HepG2 (cell line): ENCODE data around the gene NKRF. TPM values are rescaled to one million over a fixed set of nuclear protein-coding genes. Genes with fewer than 3 reads are reported as not detected.

Experiments
- ATAC-seq: fragments of 200-7000 bp; cut with Tn5 transposase; 3 replicates; pipeline ENCODE4 v1.9.1; 2020; ENCODE audit warnings: mild to moderate bottlenecking, moderate library complexity
- Bru-seq: library from RNA; stranded (reverse); fragments of 400-500 nt; gene quantifications from one replicate; lab custom pipeline; 2021; lab: Mats Ljungman, UMichigan
- BruChase-seq, 2 experiments: library from RNA; stranded (reverse); fragments of 400-500 nt; gene quantifications; one replicate each; lab custom pipeline; 2021; lab: Mats Ljungman, UMichigan
- BruUV-seq: library from RNA; stranded (reverse); fragments of 400-500 nt; replicated peaks from 2 replicates; lab custom pipeline; 2021; lab: Mats Ljungman, UMichigan
- CTCF ChIA-PET: fragments of 300-600 bp; formaldehyde crosslinking; extraction: SDS; loops from one replicate; lab custom pipeline; 2021; ENCODE audit warnings: low total read pairs, inconsistent platforms, low intra/inter-chr PET ratio; lab: Yijun Ruan, JAX
- POLR2A ChIA-PET: fragments of 350-600 bp; sonication (Branson Sonifier 250); formaldehyde crosslinking; loops from one replicate; lab custom pipeline; 2020; ENCODE audit warnings: antibody characterized with exemption, inconsistent platforms; lab: Yijun Ruan, JAX
- DNase-seq: peaks from one replicate; pipeline ENCODE4 v3.0.0-alpha.2; 2015; ENCODE audit warnings: low spot score
- FAIRE-seq: peaks from 3 replicates; lab custom pipeline; 2011; peaks lifted over from hg19 to GRCh38; lab: Jason Lieb, UNC
- H2AFZ ChIP-seq: one replicate; pipeline ENCODE4 v1.6.1; 2011; ENCODE audit warnings: low read length, inconsistent platforms
- H3K27ac ChIP-seq: fragments of 300-600 bp; 3 replicates; pipeline ENCODE4 v1.8.0; 2011; ENCODE audit warnings: mixed run types, mild to moderate bottlenecking, mixed read lengths, low read length, inconsistent platforms; ENCODE audit not compliant: insufficient read depth; ENCODE audit errors: extremely low read length
- H3K27me3 ChIP-seq, 2 experiments: fragments of 200-600 bp in 1 of 2; 2 replicates in 1 of 2; 3 replicates in 1 of 2; pipeline versions ENCODE4 v1.6.0 to v1.8.0; 2011; ENCODE audit warnings: low read length in 2 of 2, mild to moderate bottlenecking in 2 of 2, moderate library complexity in 2 of 2, inconsistent platforms in 1 of 2; ENCODE audit not compliant: insufficient read depth in 2 of 2, control insufficient read depth in 1 of 2
- H3K36me3 ChIP-seq, 2 experiments: fragments of 200-600 bp in 1 of 2; replicated peaks in 1 of 2; 2 replicates in 1 of 2; 3 replicates in 1 of 2; pipeline versions ENCODE4 v1.5.1 to v1.8.0; 2011; ENCODE audit warnings: low read length in 2 of 2, inconsistent platforms in 1 of 2; ENCODE audit not compliant: insufficient read depth in 2 of 2, control insufficient read depth in 1 of 2
- H3K4me1 ChIP-seq: 2 replicates; pipeline ENCODE4 v1.5.1; 2012; ENCODE audit warnings: low read length, inconsistent platforms; ENCODE audit not compliant: insufficient read depth
- H3K4me2 ChIP-seq: 2 replicates; pipeline ENCODE4 v1.6.0; 2011; ENCODE audit warnings: low read depth, low read length, inconsistent platforms
- H3K4me3 ChIP-seq, 3 experiments: fragments of 200-600 bp in 1 of 3; sonication (generic), shearing (Covaris generic) in 1 of 3; replicated peaks in 1 of 3; 2 replicates each; pipeline ENCODE4 v1.5.1; 2011 to 2016; ENCODE audit warnings: low read length in 3 of 3, inconsistent platforms in 2 of 3, low read depth in 2 of 3, mild to moderate bottlenecking in 2 of 3, control low read depth in 1 of 3, mixed read lengths in 1 of 3; ENCODE audit not compliant: insufficient read depth in 1 of 3
- H3K79me2 ChIP-seq: one replicate; pipeline ENCODE4 v1.6.1; 2011; ENCODE audit warnings: low read length, inconsistent platforms; ENCODE audit not compliant: insufficient read depth
- H3K9ac ChIP-seq: 2 replicates; pipeline ENCODE4 v1.6.0; 2011; ENCODE audit warnings: mild to moderate bottlenecking, low read depth, low read length, inconsistent platforms; ENCODE audit not compliant: insufficient read depth
- H3K9me3 ChIP-seq: 2 replicates; pipeline ENCODE4 v1.5.1; 2012; ENCODE audit warnings: mild to moderate bottlenecking, low read length
- H4K20me1 ChIP-seq: 2 replicates; pipeline ENCODE4 v1.6.0; 2011; ENCODE audit warnings: inconsistent platforms, mild to moderate bottlenecking, low read length, moderate library complexity; ENCODE audit not compliant: insufficient read depth
- CCAR2 ChIP-seq: fragments of 200-400 bp; formaldehyde crosslinking; optimal IDR thresholded peaks from 2 replicates; pipeline ENCODE3; 2018; ENCODE audit warnings: low read depth, mild to moderate bottlenecking, low read length, moderate library complexity
- DR1 ChIP-seq: sonication (generic); formaldehyde crosslinking; IDR thresholded peaks from 2 replicates; pipeline ENCODE4 v1.8.0; 2021; ENCODE audit warnings: mild to moderate bottlenecking, missing genetic modification reagents, inconsistent platforms
- ELK4 ChIP-seq: sonication (generic); formaldehyde crosslinking; IDR thresholded peaks from 2 replicates; pipeline ENCODE4 v1.9.0; 2021; ENCODE audit warnings: missing genetic modification reagents, borderline replicate concordance
- HINFP ChIP-seq: sonication (generic); formaldehyde crosslinking; IDR thresholded peaks from 2 replicates; pipeline ENCODE4 v1.4.0; 2020; ENCODE audit warnings: low read depth, mild to moderate bottlenecking, missing genetic modification reagents
- POLR2G ChIP-seq: fragments of 200-400 bp; formaldehyde crosslinking; IDR thresholded peaks from 2 replicates; pipeline ENCODE4 v1.6.1; 2018; ENCODE audit warnings: mild to moderate bottlenecking, low read depth, low read length, moderate library complexity
- RBM22 ChIP-seq: fragments of 200-400 bp; formaldehyde crosslinking; optimal IDR thresholded peaks from 2 replicates; pipeline ENCODE3; 2017; ENCODE audit warnings: mild to moderate bottlenecking, low read length, moderate library complexity
- SALL1 ChIP-seq: sonication (generic); formaldehyde crosslinking; IDR thresholded peaks from 2 replicates; pipeline ENCODE4 v1.8.0; 2022; ENCODE audit warnings: mild to moderate bottlenecking, missing genetic modification reagents
- YEATS2 ChIP-seq: sonication (generic); formaldehyde crosslinking; IDR thresholded peaks from 2 replicates; pipeline ENCODE4 v1.4.0; 2020; ENCODE audit warnings: missing genetic modification reagents, borderline replicate concordance
- ZNF263 ChIP-seq: sonication (generic); formaldehyde crosslinking; IDR thresholded peaks from 2 replicates; pipeline ENCODE4 v1.4.0; 2020; ENCODE audit warnings: missing genetic modification reagents
- WGBS: methylation state at CpG from one replicate; pipeline ENCODE4 v1.1.6; 2017; ENCODE audit warnings: low lambda C conversion rate; 5-methylcytosine and 5-hydroxymethylcytosine counted together
- in situ Hi-C: cut with HindIII; loops from 2 replicates; pipeline ENCODE4 v1.10.0; 2017; ENCODE audit warnings: low pct_unique_long_range_greater_than_20kb; ENCODE audit not compliant: extremely low pct_ligation_motif_present
- intact Hi-C: fragments of 100-400 bp; cut with micrococcal nuclease; formaldehyde crosslinking; loops from one replicate; pipeline ENCODE4 v1.10.0; 2022; ENCODE audit not compliant: unreplicated experiment
- long read RNA-seq, 2 experiments: library from RNA in 1 of 2; library from polyadenylated mRNA in 1 of 2; stranded (forward) in 1 of 2; unstranded in 1 of 2; transcript quantifications; one replicate each; pipeline ENCODE4 v2.0.0, GENCODE V29; 2019 to 2022
- polyA minus RNA-seq, 3 experiments: library from RNA; depleted of rRNA, polyadenylated mRNA; stranded (reverse); fragments of >200 nt; gene quantifications; 2 replicates each; pipeline ENCODE4 v1.2.3, GENCODE V29; 2011; ENCODE audit warnings: low replicate concordance in 1 of 3
- polyA plus RNA-seq, 8 experiments: library from polyadenylated mRNA; depleted of rRNA in 3 of 8; stranded (reverse) in 7 of 8; unstranded in 1 of 8; fragments of >200 nt; fragmentation: Illumina TruSeq in 4 of 8; extraction: Trizol in 4 of 8; gene quantifications; 2 replicates each; pipeline versions ENCODE4 v1.2.1 to v1.2.3, GENCODE V29; 2011 to 2016; ENCODE audit warnings: low read depth in 4 of 8, missing spikeins in 1 of 8, mixed read lengths in 1 of 8; ENCODE audit not compliant: insufficient read depth in 1 of 8
- total RNA-seq, 5 experiments: library from RNA; depleted of rRNA; stranded (reverse); fragments of >200 nt; fragmentation: Illumina TruSeq; extraction: Trizol; gene quantifications; 2 replicates each; pipeline ENCODE4 v1.2.3, GENCODE V29; 2016; ENCODE audit warnings: low read depth in 1 of 5

Gene NKRF
- total RNA-seq (2016; rRNA removed; fragmentation: Illumina TruSeq; extraction: Trizol) (6.0 and 12.2 TPM in 2 replicates), polyA plus RNA-seq (2011; rRNA removed) (2.9 and 3.3 TPM in 2 replicates), polyA minus RNA-seq (2011; rRNA and poly(A)+ RNA removed; ENCODE audit: low replicate concordance) (3.8 and 8.4 TPM in 2 replicates), Bru-seq, nascent RNA (percentile 77 among the genes with signal in this experiment), BruChase-seq, experiment 1, labeled RNA remaining after a 6-hour chase (percentile 71 among the genes with signal in this experiment), BruChase-seq, experiment 2, labeled RNA remaining after a 2-hour chase (percentile 81 among the genes with signal in this experiment)
- 0.51 and 0.79 TPM in 2 replicates for total RNA-seq (2016; cell fraction: cytosol; rRNA removed; fragmentation: Illumina TruSeq; extraction: Trizol; ENCODE audit: low read depth)
- 6.2 and 11.8 TPM in 2 replicates for total RNA-seq (2016; cell fraction: insoluble cytoplasmic fraction; rRNA removed; fragmentation: Illumina TruSeq; extraction: Trizol)
- 3.2 and 3.5 TPM in 2 replicates for total RNA-seq (2016; cell fraction: membrane; rRNA removed; fragmentation: Illumina TruSeq; extraction: Trizol)
- 7.9 and 9.5 TPM in 2 replicates for total RNA-seq (2016; cell fraction: nucleus; rRNA removed; fragmentation: Illumina TruSeq; extraction: Trizol)
- 1.7 and 2.7 TPM in 2 replicates for polyA plus RNA-seq (2011; cell fraction: cytosol; rRNA removed)
- polyA plus RNA-seq (2011; cell fraction: nucleus; rRNA removed) = 3.1 and 3.2 TPM in 2 replicates
- polyA plus RNA-seq (2012) = 6.7 and 8.1 TPM in 2 replicates
- polyA plus RNA-seq (2016; cell fraction: cytosol; fragmentation: Illumina TruSeq; extraction: Trizol; ENCODE audit: low read depth) = 0.48 and 0.50 TPM in 2 replicates
- polyA plus RNA-seq (2016; cell fraction: insoluble cytoplasmic fraction; fragmentation: Illumina TruSeq; extraction: Trizol; ENCODE audit: low read depth) = 10.8 and 11.1 TPM in 2 replicates
- 1.5 and 2.1 TPM in 2 replicates for polyA plus RNA-seq (2016; cell fraction: membrane; fragmentation: Illumina TruSeq; extraction: Trizol; ENCODE audit: low read depth)
- polyA plus RNA-seq (2016; cell fraction: nucleus; fragmentation: Illumina TruSeq; extraction: Trizol; ENCODE audit: insufficient read depth, low read depth) = 10.9 and 13.0 TPM in 2 replicates
- 5.5 and 6.5 TPM in 2 replicates for polyA minus RNA-seq (2011; cell fraction: cytosol; rRNA and poly(A)+ RNA removed)
- 7.2 and 9.7 TPM in 2 replicates for polyA minus RNA-seq (2011; cell fraction: nucleus; rRNA and poly(A)+ RNA removed)
- long read RNA-seq, experiment 1 = 0 reads
- long read RNA-seq, experiment 2, transcript NKRF-201 (3 exons, 3,817 nt) = major isoform, 5 of 17 reads
- long read RNA-seq, experiment 2, partial matches to known transcripts = 0 of 17 reads
- long read RNA-seq, experiment 2, other reads (novel, unspliced or antisense) = 12 of 17 reads

- H3K27ac ChIP-seq = peak within 1 kb of the TSS; percentile 83
- DNase-seq (peak; percentile 82), FAIRE-seq (peak; percentile 92), ATAC-seq (peak; percentile 89)
- H3K9ac ChIP-seq = peak within 1 kb of the TSS; percentile 90
- ChIA-PET CTCF (no interaction called here), POLR2A (interaction anchor here (0.6 to 1.3 kb wide), 2 partner anchors 86 to 185 kb away, joined by 3 read pairs; partner anchors contain the start of genes RPL39 and SEPTIN6)
- H4K20me1 ChIP-seq = 0 out of 2 replicates have a peak, but pooled peaks cover 6% of the 10 kb centered on the region
- H3K4me3 ChIP-seq = peak within 1 kb of the TSS; percentile 76 to 89 (median 82)
- no peaks in the 10 kb centered on the region for H3K9me3 ChIP-seq
- peak within 1 kb of the TSS; percentile 88 for H2AFZ ChIP-seq
- peak within 1 kb of the TSS; percentile 88 for H3K4me2 ChIP-seq
- WGBS = 3% methylated on average over 6 of the region's 46 CpGs
- TSS peak; percentile 81 for BruUV-seq
- H3K36me3 ChIP-seq = no peaks in the 10 kb centered on the region
- peaks cover 39% of the 10 kb centered on the region for H3K79me2 ChIP-seq
- no peaks in the 10 kb centered on the region for H3K27me3 ChIP-seq
- intact Hi-C loops = loop anchor here (1.0 kb wide), 1 partner anchor 151 kb away; no protein-coding TSS in a partner anchor
- in situ Hi-C loops = no loop called here
- H3K4me1 ChIP-seq = peaks cover 26% of the 10 kb centered on the region
- TF ChIP-seq POLR2G (peak; percentile 84), YEATS2 (CRISPR knock-in tag) (peak; percentile 70; the same call in 1 of the 2 replicates), ZNF263 (CRISPR knock-in tag) (0 out of 2 replicates have a peak, but pooled peaks have one; percentile 23), DR1 (CRISPR knock-in tag) (peak; percentile 47; the same call in 1 of the 2 replicates), CCAR2 (no peak), RBM22 (no peak), HINFP (CRISPR knock-in tag) (no peak), SALL1 (CRISPR knock-in tag) (0 out of 2 replicates have a peak, but pooled peaks have one; percentile 18), ELK4 (no peak)
These were observed at the start of gene NKRF for GRCh38 chrX:119606280-119607017. TSS of gene NKRF (minus strand) at chrX:119606424.
